GM12892 (cell line): ENCODE results near the gene BIRC2.

Source experiments
- POLR2A ChIP-seq: IDR thresholded peaks from 2 replicates; pipeline ENCODE4 v1.6.1; 2011; ENCODE audit warnings: low read depth, low read length, control low read depth
- POLR2AphosphoS5 ChIP-seq: IDR thresholded peaks from 2 replicates; pipeline ENCODE4 v1.6.1; 2011; ENCODE audit warnings: low read depth, low read length, control low read depth

DNA sequence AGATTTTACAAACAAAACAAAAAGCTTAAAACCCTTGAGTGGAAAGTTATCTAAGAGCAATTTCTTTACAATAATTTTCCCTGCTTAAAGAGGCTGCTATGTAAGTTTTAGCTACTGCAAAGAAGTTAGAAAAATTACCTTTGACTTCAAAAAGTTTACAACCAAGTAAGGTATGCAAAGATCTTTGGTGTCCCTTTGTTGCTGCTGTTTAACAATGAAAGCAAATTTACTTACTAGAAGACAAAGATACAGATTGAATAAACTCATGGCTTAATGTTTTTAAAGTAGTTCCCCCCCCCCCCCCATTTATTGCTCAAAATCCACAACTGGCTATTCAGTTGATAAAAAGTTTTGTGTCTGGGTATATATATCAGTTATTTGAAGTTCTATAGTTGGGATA, 79.6 kb downstream of the BIRC2 start:
- TF ChIP-seq POLR2A = no peak
- TF ChIP-seq POLR2AphosphoS5 = no peak
